ENCODE results near the gene SLAMF8.

The SLAMF8 gene

GRCh38 chr1:159882527-159882862 lies 55.8 kb downstream of the SLAMF8 start:
- TF ChIP-seq CTCF (IDR thresholded peaks at IDR 0.05; ENCODE audit: insufficient read depth, low read depth, low read length, missing control alignments), result no peak
- DNase-seq (ENCODE audit: low read depth), result no peak
- H3K4me3 ChIP-seq (ENCODE audit: low read depth, low read length), result no peak overlapping the region

GRCh38 chr1:159883134-159883533 lies 56.5 kb downstream of the SLAMF8 start:
- no peak overlapping the region for H3K4me3 ChIP-seq (ENCODE audit: low read depth, low read length)
- no peak for DNase-seq (ENCODE audit: low read depth)
- no peak for TF ChIP-seq CTCF (IDR thresholded peaks at IDR 0.05; ENCODE audit: insufficient read depth, low read depth, low read length, missing control alignments)

- no peak overlapping the region for H3K4me3 ChIP-seq (ENCODE audit: low read depth, low read length)
- no peak for TF ChIP-seq CTCF (IDR thresholded peaks at IDR 0.05; ENCODE audit: insufficient read depth, low read depth, low read length, missing control alignments)
- no peak for DNase-seq (ENCODE audit: low read depth)
These were observed 57.6 kb downstream of the SLAMF8 start for GRCh38 chr1:159884296-159884695.
